Activated T-cell treated with anti-CD3 and anti-CD28 coated beads for 4 hours (primary cell): Measurements from ENCODE around the gene USP6NL.
"Not testable (repeated sequence)": the region's sequence is repeated elsewhere in the genome, so short reads cannot be mapped to it uniquely, and the experiment has no call there.

Experiments
- DNase-seq: peaks from one replicate; pipeline ENCODE4 v3.0.0-alpha.2; 2020

USP6NL gene

GRCh38 chr10:11441151-11441535, 170.3 kb downstream of the USP6NL start:
- no peak for DNase-seq

GRCh38 chr10:11440250-11441150, 170.9 kb downstream of the USP6NL start:
- DNase-seq = peak; percentile 14

- DNase-seq = no peak
Measured at GRCh38 chr10:11439523-11440053, 171.9 kb downstream of the USP6NL start.

- no peak for DNase-seq
Measured at GRCh38 chr10:11437391-11438142, 173.9 kb downstream of the USP6NL start.

- not testable (repeated sequence) for DNase-seq
Measured at GRCh38 chr10:11436445-11436844, 175.0 kb downstream of the USP6NL start.

GRCh38 chr10:11435581-11435981, 175.9 kb downstream of the USP6NL start:
- DNase-seq = no peak

- DNase-seq = no peak
Measured at GRCh38 chr10:11434324-11434723, 177.1 kb downstream of the USP6NL start.

GRCh38 chr10:11433657-11434056, 177.8 kb downstream of the USP6NL start:
- no peak for DNase-seq

GRCh38 chr10:11431216-11431555, 180.3 kb downstream of the USP6NL start:
- DNase-seq = no peak

GRCh38 chr10:11430421-11431215, 180.8 kb downstream of the USP6NL start:
- no peak for DNase-seq

GRCh38 chr10:11429439-11430052, 181.9 kb downstream of the USP6NL start:
- DNase-seq = no peak

- DNase-seq = no peak
Measured at GRCh38 chr10:11425676-11426075, 185.8 kb downstream of the USP6NL start.

- DNase-seq = no peak
Measured at GRCh38 chr10:11425296-11425610, 186.2 kb downstream of the USP6NL start.

- no peak for DNase-seq
Measured at GRCh38 chr10:11424456-11425295, 186.8 kb downstream of the USP6NL start.

GRCh38 chr10:11416974-11417373, 194.5 kb downstream of the USP6NL start:
- no peak for DNase-seq

- no peak for DNase-seq
Measured at GRCh38 chr10:11415095-11415494, 196.4 kb downstream of the USP6NL start.

- DNase-seq = no peak
Measured at GRCh38 chr10:11414314-11415038, 197.0 kb downstream of the USP6NL start.

- no peak for DNase-seq
Measured at GRCh38 chr10:11411926-11412545, 199.4 kb downstream of the USP6NL start.

- no peak for DNase-seq
Measured at GRCh38 chr10:11409357-11409756, 202.1 kb downstream of the USP6NL start.

GRCh38 chr10:11407939-11408338, 203.5 kb downstream of the USP6NL start:
- DNase-seq = no peak

GRCh38 chr10:11406746-11407145, 204.7 kb downstream of the USP6NL start:
- DNase-seq = no peak
